Ramos (cell line): ENCODE data around the gene GRIK4.
"Not testable (repeated sequence)": the region's sequence is repeated elsewhere in the genome, so short reads cannot be mapped to it uniquely, and the experiment has no call there.

Experiments used
- in situ Hi-C: fragments of 300-500 bp; cut with MboI; formaldehyde crosslinking; loops from one replicate; pipeline ENCODE4 v1.14.3; 2022; ENCODE audit warnings: low sequenced_read_pairs; ENCODE audit not compliant: unreplicated experiment

Gene GRIK4

DNA sequence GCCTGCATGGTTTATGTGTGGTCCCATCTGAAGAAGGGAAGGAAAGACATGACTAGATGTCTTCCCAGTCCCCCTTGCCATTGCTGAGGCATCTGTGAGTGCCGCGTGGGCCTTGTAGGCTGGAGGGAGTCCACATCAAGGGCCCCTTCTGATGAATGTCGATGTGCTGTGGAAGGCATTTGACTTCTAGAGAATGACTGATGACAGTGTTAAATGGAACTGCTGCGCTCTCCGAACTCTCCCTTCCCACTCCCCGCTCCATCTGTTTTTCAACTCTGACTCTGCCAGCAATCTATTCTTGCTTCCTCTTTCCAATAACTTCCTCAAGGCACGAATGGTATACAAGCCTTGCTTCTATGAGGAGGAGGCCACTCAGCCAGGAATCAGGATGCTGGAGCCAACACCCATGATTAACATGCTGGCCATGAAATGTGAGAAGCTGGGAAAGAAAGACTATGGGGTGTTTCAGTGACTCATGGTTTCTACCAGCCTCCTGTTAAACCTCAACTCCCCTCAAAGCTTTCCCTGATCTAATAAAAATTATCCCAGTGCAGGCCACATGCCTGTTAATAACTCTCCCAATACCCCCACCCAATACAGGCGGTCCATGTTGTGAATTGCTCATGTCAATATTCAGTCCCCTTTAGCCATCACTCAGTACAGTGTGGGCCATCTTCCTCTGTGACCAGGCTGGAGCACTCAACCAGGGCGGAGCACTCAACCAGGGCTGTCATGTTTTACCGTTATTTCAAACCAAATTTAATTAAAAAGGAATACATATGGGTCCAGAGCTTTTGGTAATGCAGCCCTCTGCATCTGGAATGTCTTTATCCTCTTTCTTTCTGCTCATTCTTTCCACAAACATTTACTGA is 466.0 kb downstream of the GRIK4 start:
- in situ Hi-C loops, result no loop called here

DNA sequence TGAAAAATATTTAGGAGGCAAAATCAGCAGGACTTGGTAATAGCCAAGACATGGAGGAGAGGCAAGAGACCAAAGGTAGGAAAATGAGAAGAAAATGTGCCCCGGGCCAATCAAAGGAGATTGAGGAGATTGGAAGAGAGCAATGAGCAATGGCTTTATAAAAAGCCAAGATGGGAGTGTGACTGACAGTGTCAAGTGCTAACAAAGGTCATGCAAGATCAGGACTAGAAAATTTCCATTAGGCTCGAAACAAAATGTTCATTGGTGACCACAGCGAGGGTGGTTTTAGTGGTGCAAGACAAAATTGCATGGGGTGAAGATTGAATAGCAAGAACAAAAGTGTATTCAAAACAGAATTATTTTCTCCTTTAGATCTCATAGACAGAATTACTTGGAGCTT is 467.2 kb downstream of the GRIK4 start:
- in situ Hi-C loops, result no loop called here

DNA sequence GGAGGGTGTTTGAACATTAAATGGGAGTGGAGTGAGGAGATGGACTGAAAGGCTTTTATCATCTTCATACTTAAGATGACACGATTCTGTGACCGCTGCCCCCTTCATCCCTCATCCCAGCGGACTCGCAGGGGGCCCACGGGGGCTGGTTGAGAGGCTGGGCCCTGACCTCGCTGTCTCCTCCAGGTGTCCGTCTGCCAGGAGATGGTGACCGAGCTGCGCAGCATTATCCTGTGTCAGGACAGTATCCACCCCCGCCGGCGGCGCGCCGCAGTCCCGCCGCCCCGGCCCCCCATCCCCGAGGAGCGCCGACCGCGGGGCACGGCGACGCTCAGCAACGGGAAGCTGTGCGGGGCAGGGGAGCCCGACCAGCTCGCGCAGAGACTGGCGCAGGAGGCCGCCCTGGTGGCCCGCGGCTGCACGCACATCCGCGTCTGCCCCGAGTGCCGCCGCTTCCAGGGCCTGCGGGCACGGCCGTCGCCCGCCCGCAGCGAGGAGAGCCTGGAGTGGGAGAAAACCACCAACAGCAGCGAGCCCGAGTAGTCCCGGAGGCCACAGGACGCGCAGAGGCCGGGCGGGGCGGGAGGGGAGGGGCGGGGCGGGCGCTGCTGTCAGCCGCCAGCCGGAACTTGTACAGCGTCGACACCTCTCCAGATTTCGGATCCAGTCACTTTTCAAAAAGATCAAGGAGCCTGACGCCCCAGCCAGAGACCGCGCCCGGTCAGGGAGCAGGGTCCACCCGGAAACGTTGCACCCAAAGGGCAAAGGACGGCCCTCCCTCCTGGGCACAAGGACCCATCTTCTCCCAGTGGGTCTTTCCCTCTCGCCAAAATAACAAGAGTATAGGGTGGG is 474.4 kb downstream of the GRIK4 start:
- in situ Hi-C loops, result no loop called here

DNA sequence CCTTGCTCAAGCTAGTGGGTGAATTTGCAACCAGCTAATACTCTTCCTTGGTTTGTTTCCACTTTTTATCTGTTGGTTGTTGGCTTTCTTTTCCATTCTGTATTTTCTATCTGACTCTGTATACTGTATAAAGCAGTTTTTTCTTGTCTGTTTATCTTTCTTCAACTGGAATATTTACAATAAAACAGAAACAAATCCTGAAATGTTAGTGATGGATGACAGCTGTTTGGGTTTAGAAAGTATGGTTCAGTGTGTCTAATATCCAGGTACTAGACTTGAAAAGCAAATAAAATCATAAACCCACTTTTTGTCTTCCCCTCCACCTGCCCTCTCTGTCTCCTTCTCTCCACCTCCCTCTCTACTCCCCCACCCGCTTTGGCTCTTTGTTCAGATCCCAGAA is 477.1 kb downstream of the GRIK4 start:
- in situ Hi-C loops, result no loop called here

DNA sequence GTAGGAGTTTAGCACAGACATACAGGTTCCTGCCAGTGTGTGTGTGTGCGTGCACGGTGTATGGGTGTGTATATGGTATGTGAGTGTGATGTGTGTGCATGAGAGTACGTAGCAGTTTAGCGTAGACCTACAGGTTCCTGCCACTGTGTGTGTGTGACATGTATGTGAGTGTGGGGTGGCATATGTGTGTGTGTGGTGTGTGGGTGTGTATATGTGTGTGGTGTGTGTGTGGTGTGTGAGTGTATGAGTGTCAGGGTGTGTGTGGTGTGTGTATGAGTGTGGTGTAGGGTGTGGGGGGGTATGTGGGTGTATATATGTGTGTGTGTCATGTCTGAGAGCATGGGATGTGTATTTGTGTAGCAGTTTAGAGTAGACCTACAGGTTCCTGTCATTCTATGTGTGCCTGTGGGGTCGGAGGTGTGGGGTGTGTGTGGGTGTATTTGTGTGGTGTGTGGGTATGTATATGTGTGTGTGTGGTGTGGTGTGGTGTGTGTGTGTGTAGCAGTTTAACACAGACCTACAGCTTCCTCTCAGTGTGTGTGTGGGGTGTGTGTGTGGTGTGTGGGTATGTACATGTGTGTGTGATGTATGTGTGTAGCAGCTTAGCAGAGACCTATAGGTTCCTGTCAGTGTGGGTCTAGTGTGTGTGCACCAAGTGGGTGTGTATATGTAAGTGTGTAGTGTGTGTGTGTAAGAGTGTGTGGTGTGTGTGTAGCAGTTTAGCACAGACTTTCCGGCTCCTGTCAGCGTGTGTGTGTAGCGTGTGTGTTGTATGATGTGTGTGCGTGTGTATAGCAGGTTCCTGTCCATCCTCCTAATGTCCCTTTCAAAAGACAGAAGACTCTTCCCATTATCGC is 480.5 kb downstream of the GRIK4 start:
- in situ Hi-C loops, result no loop called here

DNA sequence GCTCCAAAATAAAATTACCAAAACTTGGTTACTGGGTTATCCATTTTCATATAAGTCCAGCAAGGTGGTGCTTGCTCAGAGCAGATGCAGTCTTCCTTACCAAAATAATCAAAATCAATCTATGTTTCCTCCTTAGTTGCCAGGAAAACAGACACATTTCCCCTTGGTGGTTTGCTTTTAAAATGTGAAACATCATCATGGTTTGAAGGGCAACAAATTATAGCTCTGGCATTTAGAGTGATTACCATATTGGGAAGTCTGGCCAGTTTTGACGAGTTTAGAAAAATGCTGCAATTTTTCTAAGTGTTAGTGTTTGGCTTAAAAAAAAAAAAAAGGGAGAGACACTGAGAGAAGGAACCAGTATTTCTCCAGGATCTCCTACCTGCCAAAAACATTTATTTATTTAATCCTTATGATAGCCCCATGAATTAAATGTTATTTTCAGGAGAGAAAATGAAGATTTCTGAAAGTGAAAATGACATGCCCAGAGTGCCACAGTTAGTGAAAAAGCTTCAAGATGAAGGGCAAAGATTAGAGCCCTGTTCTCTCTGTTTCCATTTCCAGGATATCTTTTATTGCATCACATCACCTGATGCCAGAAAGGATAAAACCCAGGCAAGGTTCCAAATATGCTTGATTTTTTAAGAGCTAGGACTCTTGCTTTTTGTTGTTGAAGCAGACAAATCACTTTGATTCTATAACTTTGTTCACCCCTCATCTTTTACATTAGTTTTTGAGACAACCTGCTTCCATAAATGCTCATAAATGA is 482.7 kb downstream of the GRIK4 start:
- in situ Hi-C loops, result no loop called here

DNA sequence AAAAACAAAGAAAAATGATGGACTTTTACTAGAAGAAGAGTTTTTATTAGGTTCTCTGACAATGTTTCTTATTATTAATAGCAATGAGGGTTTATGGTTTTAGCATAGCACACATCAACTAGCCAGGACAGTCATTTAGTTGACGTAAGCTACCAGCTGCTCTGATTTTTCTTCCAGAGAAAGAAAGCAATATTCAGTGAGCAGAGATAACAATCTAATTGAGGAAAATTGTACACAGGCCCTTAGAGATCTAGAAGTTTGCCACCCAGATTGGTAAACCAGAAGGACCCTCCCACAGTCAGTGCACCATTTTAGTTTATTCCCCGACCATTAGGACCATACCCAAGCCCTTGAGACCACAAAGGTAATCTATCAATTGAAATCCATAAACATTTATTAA is 483.6 kb downstream of the GRIK4 start:
- in situ Hi-C loops, result no loop called here

DNA sequence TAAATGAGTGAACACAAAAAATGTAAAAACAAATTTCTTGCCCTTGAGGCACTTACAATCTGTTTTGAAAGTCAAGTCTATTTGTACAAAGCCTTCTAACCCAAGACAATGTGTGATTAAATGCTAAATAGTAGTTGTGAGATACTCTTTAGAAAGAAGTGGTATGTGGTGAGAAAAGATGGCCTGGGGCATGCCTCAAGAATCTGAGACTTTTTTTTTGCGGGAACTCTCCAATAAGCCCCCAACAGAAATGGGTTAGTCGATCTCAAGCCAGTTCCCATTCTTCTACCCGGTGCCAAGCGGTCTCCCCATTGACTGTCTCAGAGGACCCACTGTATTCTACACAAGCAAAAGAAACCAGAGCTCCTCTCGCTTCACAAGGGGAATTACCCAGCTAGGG is 485.4 kb downstream of the GRIK4 start:
- in situ Hi-C loops, result no loop called here

DNA sequence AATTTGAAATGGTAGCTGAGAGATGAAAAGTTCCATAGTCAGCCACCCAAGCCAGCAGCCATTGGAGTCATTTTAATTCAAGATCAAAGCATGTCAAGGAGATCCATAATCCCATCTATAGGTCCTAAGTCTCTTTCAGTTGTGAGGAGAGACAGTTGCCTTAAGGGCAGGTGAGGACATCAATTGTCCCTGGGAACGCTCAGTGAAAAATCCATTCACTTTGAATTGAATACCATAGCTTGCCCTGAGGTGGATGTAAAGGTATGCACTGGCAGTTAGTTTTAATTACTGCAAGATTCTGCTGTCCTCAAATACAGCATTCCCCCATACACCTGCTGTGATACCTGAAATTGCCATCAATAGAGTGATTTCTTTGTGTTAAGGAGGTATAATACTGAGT is 487.0 kb downstream of the GRIK4 start:
- in situ Hi-C loops, result no loop called here

DNA sequence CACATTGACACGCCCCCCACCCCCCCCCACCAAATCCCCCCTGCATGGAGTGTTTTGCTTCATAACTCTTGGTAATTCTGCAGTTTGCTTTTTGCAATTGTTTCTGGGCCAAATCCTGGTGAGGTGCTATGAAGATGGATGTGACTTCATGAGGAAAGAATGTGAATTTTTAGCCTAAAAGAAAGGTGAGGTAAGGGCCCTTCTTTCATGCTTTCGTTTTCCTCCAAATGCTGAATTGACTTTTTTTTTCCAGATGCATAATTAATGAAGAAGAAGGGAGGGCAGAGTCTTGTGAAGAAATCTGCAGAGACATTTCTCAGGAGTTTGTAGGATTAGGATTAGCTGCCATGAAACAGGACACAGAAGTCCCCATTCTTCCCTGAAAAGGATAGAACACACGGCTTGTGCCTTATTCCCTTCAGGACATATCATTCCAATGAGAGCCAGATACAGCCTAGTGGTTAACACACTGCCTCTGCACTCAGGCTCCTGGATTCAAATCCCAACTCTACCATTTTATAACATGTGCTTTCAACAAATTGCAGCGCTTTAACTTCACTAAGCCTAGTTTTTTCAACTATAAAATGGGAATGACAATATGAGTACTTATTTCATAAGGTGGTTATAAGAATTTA is 492.8 kb downstream of the GRIK4 start:
- in situ Hi-C loops, result no loop called here

DNA sequence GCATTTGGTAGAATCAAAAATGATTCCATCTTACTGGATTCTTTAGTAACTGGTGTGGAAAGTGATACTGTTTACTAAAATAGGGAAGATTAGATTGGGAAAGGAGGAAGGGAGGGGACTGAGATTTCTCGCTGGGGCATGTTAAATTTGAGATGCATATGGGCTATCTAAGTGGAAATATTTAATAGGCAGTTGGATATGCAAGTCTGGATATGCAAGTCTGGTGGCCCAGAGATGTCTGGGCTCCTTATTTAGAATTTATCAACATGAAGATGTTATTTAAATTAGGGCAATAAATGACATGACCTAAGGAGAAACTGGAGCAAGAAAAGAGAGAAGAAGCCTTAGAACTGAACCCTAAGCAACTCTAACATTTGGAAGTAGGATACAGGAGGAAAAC is 495.4 kb downstream of the GRIK4 start:
- in situ Hi-C loops, result no loop called here

DNA sequence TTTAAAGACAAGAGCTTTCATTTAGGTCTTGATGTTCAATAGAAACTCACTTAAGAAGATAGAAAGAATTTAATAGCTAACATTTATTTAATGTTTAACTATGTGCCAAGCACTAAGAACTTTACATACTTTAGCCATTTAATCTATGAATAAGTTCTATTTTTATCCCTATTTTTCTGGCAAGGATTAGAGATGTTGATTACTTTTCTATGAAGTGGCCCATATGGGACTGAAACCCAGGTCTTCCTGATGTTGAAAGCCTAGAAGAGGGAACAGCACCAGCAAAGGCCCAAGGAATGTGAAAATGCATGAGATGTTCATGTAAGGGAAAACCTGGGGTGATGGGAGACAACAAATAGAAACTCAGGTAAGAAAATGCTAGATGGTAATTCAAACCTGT is 497.0 kb downstream of the GRIK4 start:
- in situ Hi-C loops, result no loop called here

DNA sequence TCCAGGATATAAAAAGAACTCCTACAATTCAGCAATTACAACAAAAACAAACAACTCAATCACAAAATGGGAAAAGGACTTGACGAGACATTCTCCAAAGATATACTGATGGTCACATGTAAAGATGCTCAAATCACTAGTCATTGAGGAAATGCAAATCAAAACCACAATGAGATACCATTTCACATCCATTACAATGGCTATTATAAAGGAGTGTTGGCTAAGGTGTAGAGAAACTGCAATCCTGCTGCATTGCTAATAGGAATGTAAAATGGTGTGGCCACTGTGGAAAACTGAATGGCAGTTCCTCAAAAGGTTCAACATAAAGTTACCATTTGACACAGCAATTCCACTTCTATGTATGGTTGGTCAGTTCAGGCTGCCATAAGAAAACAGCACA is 500.5 kb downstream of the GRIK4 start:
- in situ Hi-C loops, result no loop called here

DNA sequence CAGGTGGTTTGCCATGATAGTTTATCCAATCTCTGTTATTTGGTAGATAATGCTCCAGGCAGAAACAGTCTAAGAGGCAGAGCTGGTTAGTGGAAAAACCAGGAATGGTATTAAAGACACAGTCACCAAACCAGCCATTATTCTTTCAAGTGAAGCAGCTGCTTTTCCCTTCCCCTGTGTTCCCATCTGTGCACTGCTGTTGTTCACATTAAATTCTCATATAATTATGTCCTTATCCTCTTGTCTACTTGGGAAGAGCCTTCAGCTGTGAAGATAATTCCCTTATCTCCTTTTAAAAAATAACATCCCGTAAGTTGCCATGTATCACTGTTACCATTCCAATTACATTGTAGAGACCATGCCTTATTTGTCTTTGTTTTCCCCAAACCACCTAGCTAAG is 507.2 kb downstream of the GRIK4 start:
- in situ Hi-C loops, result no loop called here

DNA sequence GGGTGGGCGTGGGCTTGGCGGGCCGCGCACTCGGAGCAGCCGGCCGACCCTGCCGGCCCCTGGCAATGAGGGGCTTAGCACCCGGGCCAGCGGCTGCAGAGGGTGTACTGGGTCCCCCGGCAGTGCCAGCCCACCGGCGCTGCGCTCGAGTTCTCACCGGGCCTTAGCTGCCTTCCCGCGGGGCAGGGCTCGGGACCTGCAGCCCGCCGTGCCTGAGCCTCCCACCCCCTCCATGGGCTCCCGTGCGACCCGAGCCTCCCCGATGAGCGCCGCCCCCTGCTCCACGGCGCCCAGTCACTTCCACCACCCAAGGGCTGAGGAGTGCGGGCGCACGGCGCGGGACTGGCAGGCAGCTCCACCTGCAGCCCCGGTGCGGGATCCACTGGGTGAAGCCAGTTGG is 510.2 kb downstream of the GRIK4 start:
- in situ Hi-C loops, result not testable (repeated sequence)

DNA sequence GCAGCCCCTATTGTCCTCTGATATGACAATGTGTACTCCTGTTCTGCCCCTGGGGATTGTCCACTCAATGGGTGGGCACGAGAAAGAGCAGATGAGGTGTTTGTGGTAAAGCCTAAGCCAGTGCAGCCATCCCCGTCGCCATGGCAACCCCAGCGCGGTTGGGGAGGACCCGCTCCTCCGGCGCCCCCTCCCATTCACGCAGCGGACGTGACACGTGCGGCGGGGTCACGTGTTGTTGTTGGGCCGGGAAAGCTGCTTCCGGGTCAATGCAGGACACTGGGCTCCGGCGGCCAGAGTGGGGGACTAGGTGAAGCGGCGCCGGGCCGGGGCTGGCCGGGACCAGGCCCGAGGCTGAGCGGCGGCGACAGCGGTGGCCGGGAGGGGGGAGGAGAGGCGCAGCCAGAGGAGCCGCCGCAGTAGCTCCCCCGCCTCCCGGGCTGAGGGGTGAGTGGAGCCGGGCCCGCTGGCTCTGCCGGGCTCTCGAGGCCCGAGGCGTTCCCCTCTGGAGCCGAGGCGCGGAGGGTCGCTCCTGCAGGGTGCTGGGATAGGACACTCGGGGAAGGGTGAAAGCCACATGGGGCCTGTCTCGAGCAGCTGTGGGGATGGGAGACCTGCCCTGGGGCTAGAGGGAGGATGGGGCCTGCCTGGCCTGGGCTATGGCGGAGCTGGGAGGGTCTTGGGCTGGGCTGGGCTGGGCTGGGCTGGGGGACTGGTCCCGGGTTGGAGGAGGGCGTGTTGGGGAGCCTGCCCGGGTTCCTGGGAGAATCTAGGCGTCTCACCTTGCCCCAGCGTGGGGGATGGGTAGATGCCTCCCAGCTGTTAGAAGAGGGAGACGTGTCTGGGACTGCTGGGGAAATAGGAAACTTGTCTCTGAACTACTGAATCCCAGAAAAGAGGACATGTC is 512.6 kb downstream of the GRIK4 start, which contains the start of gene TBCEL:
TSS of gene TBCEL (plus strand) at position 255 of the 904 bp plus-strand sequence. CDS start 21,589 bp downstream, outside the sequence.
- in situ Hi-C loops, result no loop called here

DNA sequence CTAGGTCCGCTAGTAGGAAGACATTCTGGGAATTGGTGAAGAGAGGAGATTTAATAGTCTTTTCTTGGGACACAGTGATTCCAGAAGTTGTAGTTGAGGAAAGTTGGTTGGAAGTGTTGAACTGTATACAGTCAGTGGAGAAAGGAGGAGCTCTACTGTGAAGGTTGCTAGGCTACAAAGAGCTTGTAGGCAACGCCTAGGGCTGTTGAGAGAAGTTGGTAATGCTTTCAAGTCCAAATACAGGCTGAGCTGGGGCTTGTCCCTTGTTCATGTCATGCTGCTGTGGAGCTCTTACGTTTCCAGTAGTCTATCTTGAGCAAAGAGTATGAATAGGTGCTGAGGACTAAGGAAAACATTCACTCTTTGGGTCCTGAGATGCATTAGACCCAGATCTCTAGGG is 513.4 kb downstream of the GRIK4 start:
- in situ Hi-C loops, result no loop called here

DNA sequence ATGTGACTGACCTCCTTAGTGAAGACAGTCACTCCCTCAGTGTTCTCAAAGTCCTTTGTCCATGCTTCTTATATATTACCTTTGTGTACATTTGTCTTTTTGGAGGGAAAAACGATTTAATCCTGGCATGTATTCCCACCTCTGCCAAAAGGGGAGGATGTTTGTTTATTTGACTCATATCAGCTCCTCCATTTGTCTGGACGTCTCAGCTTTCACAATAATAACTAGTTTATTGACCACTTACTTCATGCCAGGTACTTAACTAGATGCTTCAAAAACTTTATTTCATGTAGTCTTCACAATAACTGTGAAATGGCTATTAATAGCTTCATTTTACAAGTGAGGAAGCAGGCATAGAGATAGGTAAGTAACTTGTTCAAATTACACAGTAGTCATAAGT is 517.6 kb downstream of the GRIK4 start:
- in situ Hi-C loops, result no loop called here
